GM19025 (cell line): ENCODE data around the gene ABCG1.
A peak's percentile ranks its signal among the peaks of the same experiment; 100 is the strongest.

Experiments
- ATAC-seq: cut with Tn5 transposase; IDR thresholded peaks from one replicate; pipeline ENCODE4 v1.9.1; 2021; ENCODE audit warnings: mild to moderate bottlenecking, low read depth, moderate library complexity; ENCODE audit not compliant: unreplicated experiment

Gene ABCG1

GRCh38 chr21:42248783-42249597 is 30.1 kb downstream of the ABCG1 start:
- ATAC-seq = peak; percentile 72

- no peak for ATAC-seq
Measured at GRCh38 chr21:42250422-42251403, 31.8 kb downstream of the ABCG1 start.

GRCh38 chr21:42251654-42252324 is 32.8 kb downstream of the ABCG1 start:
- ATAC-seq = no peak

GRCh38 chr21:42252325-42252654 is 33.4 kb downstream of the ABCG1 start:
- no peak for ATAC-seq

- no peak for ATAC-seq
Measured at GRCh38 chr21:42252778-42253340, 33.9 kb downstream of the ABCG1 start.

GRCh38 chr21:42253466-42253865 is 34.5 kb downstream of the ABCG1 start:
- no peak for ATAC-seq

- ATAC-seq = no peak
Measured at GRCh38 chr21:42254083-42254482, 35.1 kb downstream of the ABCG1 start.

- ATAC-seq = no peak
Measured at GRCh38 chr21:42254651-42255601, 36.0 kb downstream of the ABCG1 start.

GRCh38 chr21:42255825-42256224 is 36.9 kb downstream of the ABCG1 start:
- ATAC-seq = no peak

- ATAC-seq = no peak
Measured at GRCh38 chr21:42256316-42256715, 37.4 kb downstream of the ABCG1 start.

GRCh38 chr21:42257091-42257765 is 38.3 kb downstream of the ABCG1 start:
- ATAC-seq = no peak

- ATAC-seq = no peak
Measured at GRCh38 chr21:42258150-42258884, 39.4 kb downstream of the ABCG1 start.

- no peak for ATAC-seq
Measured at GRCh38 chr21:42258885-42259407, 40.0 kb downstream of the ABCG1 start.

GRCh38 chr21:42260121-42260520 is 41.2 kb downstream of the ABCG1 start:
- no peak for ATAC-seq

- ATAC-seq = no peak
Measured at GRCh38 chr21:42261829-42262200, 42.9 kb downstream of the ABCG1 start.

- no peak for ATAC-seq
Measured at GRCh38 chr21:42262831-42263231, 43.9 kb downstream of the ABCG1 start.

GRCh38 chr21:42263591-42264131 is 44.7 kb downstream of the ABCG1 start:
- no peak for ATAC-seq
